MCF 10A (cell line): ENCODE data around the gene AP3S2. TPM values are rescaled to one million over a fixed set of nuclear protein-coding genes. Genes with fewer than 3 reads are reported as not detected.

ENCODE experiments used
- BruUV-seq: library from RNA; stranded (reverse); fragments of 400-500 nt; replicated peaks from 2 replicates; lab custom pipeline; 2021; lab: Mats Ljungman, UMichigan
- CTCF ChIA-PET: fragments of 300-600 bp; sonication (Branson Sonifier 250); formaldehyde crosslinking; extraction: SDS; loops from one replicate; lab custom pipeline; 2021; ENCODE audit warnings: antibody characterized with exemption, inconsistent platforms; lab: Yijun Ruan, JAX
- POLR2A ChIA-PET: fragments of 300-600, 350-650 bp; sonication (Branson Sonifier 250); formaldehyde crosslinking; extraction: SDS; loops from one replicate; lab custom pipeline; 2020; ENCODE audit warnings: antibody characterized with exemption, inconsistent platforms; lab: Yijun Ruan, JAX
- DNase-seq: peaks from one replicate; pipeline ENCODE4 v3.0.0-alpha.2; 2018; ENCODE audit not compliant: unreplicated experiment
- H3K27ac Mint-ChIP-seq: one replicate; pipeline ENCODE4 v1.8.0; 2022; ENCODE audit warnings: mild to moderate bottlenecking, low read depth, mixed read lengths; ENCODE audit not compliant: unreplicated experiment
- H3K27me3 Mint-ChIP-seq: one replicate; pipeline ENCODE4 v1.8.0; 2022; ENCODE audit warnings: mixed read lengths; ENCODE audit not compliant: insufficient read depth, unreplicated experiment
- H3K36me3 Mint-ChIP-seq: one replicate; pipeline ENCODE4 v1.8.0; 2022; ENCODE audit warnings: mild to moderate bottlenecking, moderate library complexity, mixed read lengths; ENCODE audit not compliant: insufficient read depth, unreplicated experiment
- H3K4me1 Mint-ChIP-seq: one replicate; pipeline ENCODE4 v1.8.0; 2022; ENCODE audit warnings: mixed read lengths; ENCODE audit not compliant: insufficient read depth, unreplicated experiment
- H3K4me3 Mint-ChIP-seq: one replicate; pipeline ENCODE4 v1.8.0; 2022; ENCODE audit warnings: mild to moderate bottlenecking, moderate library complexity, mixed read lengths; ENCODE audit not compliant: unreplicated experiment
- H3K9me3 Mint-ChIP-seq: one replicate; pipeline ENCODE4 v1.8.0; 2022; ENCODE audit warnings: mixed read lengths; ENCODE audit not compliant: unreplicated experiment
- intact Hi-C: fragments of 100-400 bp; cut with micrococcal nuclease; formaldehyde crosslinking; loops from 2 replicates; pipeline ENCODE4 v1.14.1; 2022
- total RNA-seq: library from RNA; stranded (reverse); gene quantifications from 2 replicates; pipeline ENCODE4 v1.2.3, GENCODE V29; 2022
- TF ChIP-seq, protein P1 (sequence below): fragments of 200-600 bp; IDR thresholded peaks from one replicate; pipeline ENCODE4 v1.8.0; 2022; ENCODE audit warnings: antibody characterized with exemption, mild to moderate bottlenecking; ENCODE audit not compliant: unreplicated experiment

AP3S2 gene
- total RNA-seq, 1 experiment from 2014 or later, result 38.4 TPM

DNA sequence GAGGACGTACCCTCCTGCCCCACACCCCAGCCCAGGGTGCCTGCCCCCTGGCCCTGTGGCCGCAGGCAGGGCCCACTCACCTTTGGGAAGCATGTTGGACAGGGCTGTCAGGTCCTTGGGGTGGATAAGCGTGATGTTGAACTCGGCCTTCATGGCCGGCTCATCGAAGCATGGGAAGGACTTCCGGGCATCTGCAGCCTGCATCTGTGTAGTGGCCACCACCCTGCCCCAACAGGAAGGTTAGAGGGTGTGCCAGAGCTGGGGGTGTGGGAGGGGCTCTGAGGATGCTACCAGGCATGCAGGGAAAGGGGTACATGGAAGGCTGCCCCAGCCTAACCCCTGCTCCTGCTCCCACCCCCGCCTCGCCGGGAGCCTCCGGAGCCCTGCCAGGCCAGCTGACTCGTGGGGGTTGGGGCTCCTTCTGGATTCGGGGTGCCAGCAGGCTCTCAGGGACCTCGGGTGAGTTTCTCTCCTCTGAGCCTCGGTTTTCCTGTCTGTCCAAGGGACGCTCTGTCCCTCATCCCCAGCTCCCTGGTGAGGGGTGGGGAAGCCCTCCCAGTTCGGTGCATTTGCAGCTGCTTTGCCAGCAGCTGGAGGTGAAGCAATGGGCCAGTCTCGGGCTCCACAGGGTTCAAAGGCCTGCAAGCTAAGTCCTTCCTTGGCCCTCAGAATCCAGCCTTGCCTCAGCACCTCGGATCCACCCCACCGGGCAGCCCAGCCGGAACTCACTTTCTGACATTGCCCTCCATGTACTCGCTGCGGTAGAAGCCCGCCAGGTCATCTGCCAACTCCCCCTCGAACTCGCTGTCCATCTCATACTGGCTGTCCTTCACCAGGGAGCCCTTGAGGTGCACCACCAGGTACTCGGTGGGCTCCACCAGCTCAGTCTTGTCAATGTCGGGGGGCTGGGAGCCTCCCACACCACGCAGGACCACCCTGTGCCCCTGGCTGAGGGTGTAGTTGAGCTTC, 88.3 kb downstream of the AP3S2 start:
- intact Hi-C loops, result no loop called here
- Mint-ChIP-seq H3K4me1 (peaks cover 18% of the 10 kb centered on the region), H3K9me3 (no peaks in the 10 kb centered on the region), H3K36me3 (peaks cover 88% of the 10 kb centered on the region), H3K27ac (no peak overlapping the region), H3K4me3 (no peak overlapping the region), H3K27me3 (no peaks in the 10 kb centered on the region)
- no TSS peak for BruUV-seq
- no peak for DNase-seq
- TF ChIP-seq, protein P1, sequence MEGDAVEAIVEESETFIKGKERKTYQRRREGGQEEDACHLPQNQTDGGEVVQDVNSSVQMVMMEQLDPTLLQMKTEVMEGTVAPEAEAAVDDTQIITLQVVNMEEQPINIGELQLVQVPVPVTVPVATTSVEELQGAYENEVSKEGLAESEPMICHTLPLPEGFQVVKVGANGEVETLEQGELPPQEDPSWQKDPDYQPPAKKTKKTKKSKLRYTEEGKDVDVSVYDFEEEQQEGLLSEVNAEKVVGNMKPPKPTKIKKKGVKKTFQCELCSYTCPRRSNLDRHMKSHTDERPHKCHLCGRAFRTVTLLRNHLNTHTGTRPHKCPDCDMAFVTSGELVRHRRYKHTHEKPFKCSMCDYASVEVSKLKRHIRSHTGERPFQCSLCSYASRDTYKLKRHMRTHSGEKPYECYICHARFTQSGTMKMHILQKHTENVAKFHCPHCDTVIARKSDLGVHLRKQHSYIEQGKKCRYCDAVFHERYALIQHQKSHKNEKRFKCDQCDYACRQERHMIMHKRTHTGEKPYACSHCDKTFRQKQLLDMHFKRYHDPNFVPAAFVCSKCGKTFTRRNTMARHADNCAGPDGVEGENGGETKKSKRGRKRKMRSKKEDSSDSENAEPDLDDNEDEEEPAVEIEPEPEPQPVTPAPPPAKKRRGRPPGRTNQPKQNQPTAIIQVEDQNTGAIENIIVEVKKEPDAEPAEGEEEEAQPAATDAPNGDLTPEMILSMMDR, result no peak
- POLR2A ChIA-PET, result no interaction called here
- CTCF ChIA-PET, result interaction anchor here (1.6 kb wide), 1 partner anchor 24 kb away, joined by 3 read pairs; no protein-coding TSS in a partner anchor

DNA sequence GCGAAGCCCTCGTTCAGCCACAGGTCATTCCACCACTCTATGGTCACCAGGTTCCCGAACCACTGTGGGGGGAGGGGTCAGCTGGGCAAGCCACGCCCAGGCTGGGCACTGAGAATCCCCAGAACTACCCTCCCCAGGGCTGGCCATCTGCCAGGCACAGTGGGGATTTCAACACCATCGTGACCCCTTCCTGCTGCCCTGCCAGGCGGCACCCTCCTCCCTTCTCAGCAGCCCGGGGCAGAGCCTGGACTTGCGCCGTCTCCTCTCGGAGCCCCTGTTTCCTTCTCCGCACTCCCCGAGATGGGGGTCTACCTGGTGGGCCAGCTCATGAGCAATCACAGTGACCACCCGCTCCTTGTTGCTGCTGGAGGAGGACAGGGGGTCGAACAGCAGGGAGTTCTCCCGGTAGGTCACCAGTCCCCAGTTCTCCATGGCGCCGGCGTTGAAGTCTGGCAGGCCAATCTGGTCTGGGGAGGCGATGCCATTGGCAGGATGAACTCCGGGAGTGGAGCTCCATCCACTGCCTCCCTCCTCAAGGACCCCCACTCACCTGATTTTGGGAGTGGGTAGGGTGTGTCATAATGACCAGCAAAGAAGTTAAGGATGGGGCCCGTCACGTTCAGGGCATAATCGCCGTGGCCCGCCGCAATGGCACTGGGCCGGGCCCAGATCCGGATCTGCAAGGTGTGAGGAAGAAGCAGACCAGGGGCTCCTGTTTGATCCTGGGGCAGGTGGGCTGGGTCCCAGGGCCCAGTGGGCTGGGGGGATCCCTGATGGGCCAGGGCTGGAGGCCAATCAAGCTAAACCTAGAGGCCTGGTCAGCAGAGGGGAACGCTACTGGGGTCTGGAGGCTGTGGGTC, 89.6 kb downstream of the AP3S2 start:
- peak; percentile 65 for DNase-seq
- Mint-ChIP-seq H3K4me3 (no peak overlapping the region), H3K27me3 (no peaks in the 10 kb centered on the region), H3K9me3 (no peaks in the 10 kb centered on the region), H3K4me1 (peaks cover 10% of the 10 kb centered on the region), H3K36me3 (peaks cover 89% of the 10 kb centered on the region), H3K27ac (peak overlapping the region; percentile 44)
- POLR2A ChIA-PET, result no interaction called here
- TF ChIP-seq, protein P1, result no peak
- CTCF ChIA-PET, result interaction anchor here (0.6 kb wide), 1 partner anchor 1173 kb away, joined by 3 read pairs; no protein-coding TSS in a partner anchor
- intact Hi-C loops, result no loop called here
- BruUV-seq, result TSS peak; percentile 10

DNA sequence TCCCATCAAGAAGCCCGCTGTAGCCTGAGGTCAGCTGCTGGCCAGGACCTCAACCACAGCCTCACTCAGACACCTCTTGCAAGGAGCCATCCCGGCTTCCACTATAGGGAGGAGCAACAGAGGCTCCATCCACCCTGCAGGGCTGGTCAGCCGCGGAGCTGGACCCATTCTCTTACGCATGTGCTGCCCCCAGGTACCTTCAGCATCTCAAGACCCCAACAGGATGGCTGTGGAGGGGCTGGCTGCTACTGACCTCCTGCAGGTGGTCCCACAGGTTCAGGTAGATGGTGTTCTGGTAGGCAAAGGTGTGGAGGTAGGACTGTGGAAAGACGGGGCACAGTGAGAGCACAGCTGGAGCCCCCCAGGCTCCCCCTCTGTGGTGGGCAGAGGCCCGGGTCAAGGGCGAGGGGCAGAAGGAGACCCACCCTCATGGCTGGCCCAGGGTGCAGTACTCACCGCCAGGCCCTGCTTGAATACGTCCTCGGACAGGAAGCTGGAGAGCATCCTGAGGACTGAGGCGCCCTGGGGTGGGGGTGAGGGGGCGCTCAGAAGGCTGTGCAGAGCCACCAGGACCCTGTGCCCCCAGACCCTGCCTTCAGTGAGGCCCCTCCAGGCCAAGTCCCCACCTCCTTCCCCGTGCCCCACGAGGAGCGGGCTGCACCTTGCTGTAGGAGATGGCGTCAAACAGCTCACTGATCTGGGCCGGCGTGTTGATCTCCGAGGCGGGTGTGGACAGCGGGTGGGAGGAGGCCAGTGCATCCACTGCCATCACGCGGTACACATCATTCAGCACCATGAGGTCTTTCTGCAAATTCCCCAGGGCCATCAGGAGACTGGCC, 90.6 kb downstream of the AP3S2 start:
- intact Hi-C loops, result no loop called here
- POLR2A ChIA-PET, result no interaction called here
- peaks cover 93% of the 10 kb centered on the region for H3K36me3 Mint-ChIP-seq
- CTCF ChIA-PET, result interaction anchor here (0.6 to 1.2 kb wide), 3 partner anchors 73 to 1174 kb away, joined by 3 read pairs; no protein-coding TSS in a partner anchor
- H3K4me1 Mint-ChIP-seq, result peaks cover 8% of the 10 kb centered on the region
- TF ChIP-seq, protein P1, result no peak
- H3K4me3 Mint-ChIP-seq, result no peak overlapping the region
- DNase-seq, result no peak
- no peaks in the 10 kb centered on the region for H3K27me3 Mint-ChIP-seq
- no TSS peak for BruUV-seq
- H3K9me3 Mint-ChIP-seq, result no peaks in the 10 kb centered on the region
- H3K27ac Mint-ChIP-seq, result no peak overlapping the region
